T-helper 22 cell (primary cell): Measurements from ENCODE around the gene KRT6C.
"Not testable (repeated sequence)": the region's sequence is repeated elsewhere in the genome, so short reads cannot be mapped to it uniquely, and the experiment has no call there.

Experiments
- DNase-seq: peaks from one replicate; pipeline ENCODE4 v3.0.0-alpha.2; 2020; ENCODE audit warnings: low read depth

The KRT6C gene

DNA sequence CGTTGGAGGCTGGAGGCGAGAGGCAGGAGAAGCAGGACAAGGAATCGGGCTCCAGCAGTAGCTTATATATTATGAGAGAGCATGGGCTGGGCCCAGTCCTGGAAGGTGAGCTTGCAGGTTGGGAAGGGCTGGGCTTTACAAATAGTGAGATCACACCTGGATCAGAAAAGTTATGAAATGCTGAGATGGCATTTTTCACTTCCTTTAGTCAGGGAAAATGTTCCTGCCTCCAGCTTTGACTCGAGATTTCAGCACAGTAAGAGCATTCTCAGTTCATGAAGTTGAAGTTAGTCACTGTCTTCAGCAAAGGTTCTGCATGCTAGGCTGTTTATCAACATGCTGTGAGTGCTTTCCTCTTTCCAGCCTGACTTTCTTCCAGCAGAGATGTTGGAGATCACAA, at the start of gene KRT6C:
KRT6C (minus strand) TSS at position 38 of the 400 bp plus-strand sequence. CDS start 68 bp downstream, outside the sequence.
- DNase-seq, result no peak

DNA sequence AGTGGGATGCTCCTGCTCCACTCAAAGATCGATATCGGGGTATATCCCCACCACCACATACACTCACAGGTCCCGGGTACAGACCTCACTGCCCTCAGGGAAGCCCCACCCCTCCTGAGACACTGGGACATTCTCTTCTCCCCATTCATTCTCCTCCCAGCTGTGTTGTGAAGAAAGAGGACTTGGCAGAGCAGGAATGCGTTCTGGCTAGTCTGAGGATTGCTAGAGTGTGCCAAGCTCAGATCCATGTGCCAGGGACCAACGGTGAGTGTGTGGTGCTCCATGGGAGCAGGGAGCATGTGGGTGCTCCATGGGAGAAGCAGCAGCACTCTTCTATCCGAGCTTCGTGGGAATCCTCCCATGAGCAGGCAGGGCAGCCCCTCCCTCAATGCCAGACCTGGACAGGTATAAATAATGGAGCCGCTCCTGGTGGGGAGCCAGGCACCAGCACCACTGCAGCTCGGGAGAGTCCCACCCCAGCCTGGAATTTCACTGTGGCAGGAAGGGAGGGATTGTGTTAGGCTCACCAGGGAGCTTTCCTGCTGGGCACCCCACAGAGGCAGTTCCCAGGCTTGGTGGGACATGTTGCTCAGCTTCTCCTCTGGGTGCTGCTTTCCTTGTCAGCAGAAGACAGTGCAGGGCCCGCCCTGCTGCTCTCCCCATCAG, 48.9 kb upstream of the KRT6C start:
- no peak for DNase-seq

DNA sequence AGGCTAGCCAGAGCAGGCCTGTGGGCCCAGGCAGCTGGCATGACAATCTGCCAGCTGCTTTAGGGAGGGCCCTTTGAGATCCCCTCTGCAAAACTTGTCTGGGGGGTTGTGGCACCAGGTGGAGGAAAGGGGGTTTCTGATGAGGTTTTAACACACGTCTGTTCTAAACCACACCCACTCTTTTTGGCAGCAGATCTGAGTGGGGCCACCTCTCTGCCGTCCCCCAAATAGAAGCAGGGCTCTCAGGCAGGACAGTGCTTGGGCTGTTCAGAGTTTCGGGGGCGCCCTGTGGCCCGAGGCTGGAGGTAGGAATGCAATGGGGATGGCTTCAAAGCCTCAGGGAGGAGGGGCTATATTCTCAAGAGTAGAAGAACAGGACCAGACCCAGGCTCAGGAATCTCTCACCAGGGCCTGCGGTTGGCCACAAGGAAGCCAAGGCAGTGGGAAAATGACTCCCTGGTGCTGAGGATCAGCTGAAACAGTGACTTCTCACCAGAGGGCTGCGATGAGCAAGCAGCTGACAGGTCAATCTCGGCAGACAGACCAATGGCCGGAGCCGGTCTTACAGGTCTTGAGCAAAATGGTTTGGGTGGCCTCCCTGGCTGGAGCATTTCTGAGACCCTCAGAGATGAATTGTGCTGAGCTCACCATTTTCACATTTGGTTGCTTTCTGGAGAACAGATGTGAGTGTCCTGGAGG, 48.1 kb upstream of the KRT6C start:
- DNase-seq, result no peak

DNA sequence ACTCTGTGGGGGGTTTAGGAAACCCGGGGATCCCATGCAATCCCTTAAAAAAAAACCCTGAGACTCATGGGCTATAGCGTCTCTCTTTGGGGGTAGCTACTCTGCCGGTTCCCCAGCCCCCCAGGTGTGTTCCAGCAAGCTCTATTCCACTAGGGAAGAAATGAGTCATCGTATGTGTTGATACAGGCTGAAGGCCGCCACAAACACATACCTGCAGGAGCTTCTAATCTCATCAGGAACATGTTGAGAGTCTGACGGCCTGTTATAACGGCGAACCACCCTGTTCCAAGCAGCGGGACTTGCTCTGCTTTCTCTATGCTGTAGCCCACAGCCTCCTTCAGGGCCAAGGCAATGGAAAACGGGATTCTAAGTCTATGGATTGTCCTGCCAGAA, 47.6 kb upstream of the KRT6C start:
- no peak for DNase-seq

DNA sequence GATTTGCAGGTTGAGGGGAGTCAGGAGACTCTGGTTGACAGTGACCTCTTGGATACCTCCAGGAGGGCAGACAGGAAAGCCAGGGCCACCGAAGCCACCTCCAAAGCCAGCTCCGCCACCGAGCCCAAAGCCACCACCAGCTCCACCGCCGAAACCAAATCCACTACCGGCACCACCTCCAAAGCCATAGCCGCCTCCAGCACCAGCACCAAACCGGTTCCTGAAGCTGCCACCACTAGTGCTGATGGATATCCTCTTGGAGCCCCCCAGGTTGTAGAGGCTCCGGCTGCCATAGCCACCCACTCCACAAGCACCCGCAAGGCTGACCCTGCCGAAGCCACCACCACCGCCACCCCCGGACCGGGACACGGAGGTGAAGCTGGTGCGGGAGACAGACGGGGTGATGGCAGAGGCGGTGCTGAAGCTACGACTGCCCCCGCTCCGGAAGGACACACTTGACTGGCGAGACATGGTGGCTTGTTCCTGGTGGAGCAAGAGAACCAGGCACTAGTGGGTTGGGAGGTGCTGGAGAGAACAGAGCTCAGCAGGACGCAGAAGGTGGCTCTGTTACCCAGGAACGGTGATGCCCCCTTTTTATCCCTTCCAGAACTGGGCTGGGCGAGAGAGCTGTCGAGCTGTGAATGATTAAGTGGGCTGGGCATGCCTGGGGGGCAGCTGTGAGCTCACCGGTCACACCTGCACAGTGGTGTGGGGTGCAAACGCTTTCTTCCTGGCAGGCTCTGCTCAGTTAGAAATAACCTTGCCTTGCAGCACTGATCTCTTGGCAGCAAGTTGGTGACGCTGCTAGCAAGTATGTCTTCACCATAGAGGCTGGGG, 46.4 kb upstream of the KRT6C start, which contains the start of gene KRT5:
KRT5 (minus strand) TSS at position 569 of the 837 bp plus-strand sequence; CDS start at position 471, 98 bp downstream.
- DNase-seq, result no peak

DNA sequence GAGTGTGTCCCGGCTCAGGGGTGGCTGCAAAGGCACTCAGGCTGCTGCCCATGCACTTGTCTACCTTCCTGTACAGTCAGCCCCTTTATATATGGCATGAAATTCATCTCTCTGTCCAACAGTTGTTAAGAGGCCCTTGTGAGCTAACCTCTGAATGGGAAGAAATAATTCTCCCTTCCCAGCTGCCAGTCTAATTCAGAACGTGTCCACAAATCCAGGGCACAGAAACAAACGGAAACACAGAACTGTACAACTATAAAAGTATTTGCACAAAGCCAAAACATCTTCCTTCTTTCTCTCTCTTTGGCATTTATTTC, 45.7 kb upstream of the KRT6C start:
- DNase-seq, result no peak

DNA sequence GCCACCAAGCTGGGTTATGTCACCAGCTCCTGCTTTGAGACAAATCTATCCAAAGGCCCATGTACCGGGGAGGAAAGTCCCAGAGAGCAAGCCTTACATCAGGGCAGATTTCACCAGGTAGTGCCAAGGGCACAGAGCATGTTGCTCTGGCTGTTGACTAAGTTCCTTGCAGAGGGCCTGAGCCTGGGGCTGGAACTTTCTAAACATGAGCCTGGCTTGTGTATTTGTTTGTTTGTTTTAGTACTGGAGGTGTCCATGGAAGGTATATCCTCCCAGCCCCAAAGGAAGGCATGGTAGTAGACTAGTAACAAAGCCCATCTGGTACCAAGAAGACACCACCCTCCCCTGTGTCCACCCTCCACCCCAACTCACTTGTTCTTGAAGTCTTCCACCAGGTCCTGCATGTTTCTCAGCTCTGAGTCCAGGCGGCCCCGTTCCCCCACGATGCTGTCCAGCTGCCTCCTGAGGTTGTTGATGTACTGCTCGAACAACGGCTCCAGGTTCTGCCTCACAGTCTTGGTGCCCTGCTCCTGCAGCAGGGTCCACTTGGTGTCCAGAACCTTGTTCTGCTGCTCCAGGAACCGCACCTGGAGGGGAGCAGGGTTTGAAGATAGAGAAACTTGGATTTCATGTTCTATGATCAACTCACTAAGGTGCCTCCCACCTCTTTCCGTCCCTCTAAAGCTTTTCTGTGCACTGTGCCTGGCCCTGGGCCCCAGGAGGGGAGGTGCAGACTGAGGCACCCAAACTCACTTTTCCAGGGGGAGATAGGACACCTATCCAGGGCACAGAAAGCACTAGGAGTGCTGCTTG, 45.2 kb upstream of the KRT6C start:
- DNase-seq, result no peak

DNA sequence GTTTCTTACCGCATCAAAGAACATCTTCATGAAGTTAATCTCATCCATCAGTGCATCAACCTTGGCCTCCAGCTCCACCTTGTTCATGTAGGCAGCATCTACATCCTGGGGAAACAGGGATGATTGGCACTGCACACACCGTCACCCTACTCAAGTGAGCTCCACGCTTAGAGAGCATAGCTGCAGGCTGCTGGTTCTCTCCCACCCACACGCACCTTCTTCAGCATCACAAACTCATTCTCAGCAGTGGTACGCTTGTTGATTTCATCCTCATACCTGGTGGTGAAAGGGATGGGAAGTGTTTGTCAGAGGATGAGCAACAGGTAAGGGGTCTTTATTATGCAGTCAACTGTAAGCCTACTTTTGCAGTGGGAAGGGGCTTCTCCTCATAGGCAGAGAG, 44.3 kb upstream of the KRT6C start:
- DNase-seq, result no peak

DNA sequence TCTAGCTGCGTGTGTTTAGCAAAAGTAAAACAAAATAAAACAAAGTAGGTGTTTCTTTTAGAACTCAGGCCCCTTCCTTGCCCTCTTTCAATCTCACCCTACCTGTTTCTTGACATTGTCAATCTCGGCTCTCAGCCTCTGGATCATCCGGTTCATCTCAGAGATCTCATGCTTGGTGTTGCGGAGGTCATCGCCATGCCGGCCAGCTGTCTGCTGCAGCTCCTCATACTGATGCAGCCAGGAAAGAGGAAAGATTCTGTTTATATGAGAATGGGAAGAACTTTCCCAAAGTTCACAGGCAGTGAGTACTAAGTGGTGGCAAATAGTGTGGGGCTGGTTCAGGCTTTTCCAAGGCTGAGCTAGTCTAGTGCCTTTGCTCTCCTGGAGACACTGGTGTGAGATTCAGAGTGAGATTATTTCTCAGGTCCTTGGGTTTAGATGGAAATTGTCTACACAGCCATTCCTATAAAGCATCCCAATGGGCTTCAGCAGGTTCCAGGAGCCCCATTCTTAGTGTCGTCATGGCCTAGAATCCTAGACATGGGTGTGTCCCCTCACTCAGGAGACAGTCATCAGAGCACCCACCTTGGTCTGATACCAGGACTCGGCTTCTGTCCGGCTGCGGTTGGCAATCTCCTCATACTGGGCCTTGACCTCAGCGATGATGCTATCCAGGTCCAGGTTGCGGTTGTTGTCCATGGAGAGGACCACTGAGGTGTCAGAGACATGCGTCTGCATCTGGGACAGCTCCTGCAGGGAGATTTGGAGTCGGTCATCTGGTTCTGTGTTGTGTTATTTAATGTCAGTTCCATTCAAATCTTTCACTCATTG, 43.6 kb upstream of the KRT6C start:
- no peak for DNase-seq

DNA sequence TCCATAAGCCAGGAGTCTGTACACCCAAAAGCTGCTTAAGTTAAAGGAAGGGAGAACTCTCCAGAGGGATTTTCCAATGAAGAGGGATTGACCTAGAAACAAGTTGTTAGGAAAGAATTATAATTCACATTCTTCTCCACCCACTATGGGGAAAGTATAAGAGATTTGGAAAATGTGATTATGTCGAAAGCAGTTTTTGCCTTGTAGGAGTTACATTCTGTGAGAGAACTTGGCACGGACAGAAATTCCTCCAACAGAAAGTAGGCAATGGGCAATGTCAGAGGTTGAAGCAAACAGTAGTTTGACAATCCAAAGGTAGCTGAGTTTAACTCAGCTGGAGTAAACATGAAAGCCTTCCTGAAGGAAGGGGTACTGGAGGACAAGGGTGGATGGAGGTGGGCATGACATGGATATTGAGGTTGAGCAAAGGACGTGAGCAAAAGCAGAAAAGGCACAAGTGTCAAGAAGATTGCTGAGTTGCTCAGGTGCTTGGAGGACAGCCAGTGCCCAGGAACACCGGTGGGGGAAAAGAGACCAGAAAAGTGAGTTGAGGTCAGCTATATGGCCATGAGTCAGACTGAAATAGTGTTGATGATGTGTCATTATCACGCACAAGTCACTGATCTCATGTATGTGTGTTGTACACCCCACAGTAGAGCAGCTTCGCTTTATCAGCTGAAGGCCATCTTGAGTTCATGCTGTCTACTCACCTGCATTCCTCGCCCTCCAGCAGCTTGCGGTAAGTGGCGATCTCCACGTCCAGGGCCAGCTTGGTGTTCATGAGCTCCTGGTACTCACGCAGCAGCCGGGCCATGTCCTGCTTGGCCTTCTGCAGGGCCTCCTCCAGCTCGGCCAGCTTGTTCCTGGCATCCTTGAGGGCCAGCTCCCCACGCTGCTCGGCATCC, 42.6 kb upstream of the KRT6C start:
- DNase-seq, result no peak

DNA sequence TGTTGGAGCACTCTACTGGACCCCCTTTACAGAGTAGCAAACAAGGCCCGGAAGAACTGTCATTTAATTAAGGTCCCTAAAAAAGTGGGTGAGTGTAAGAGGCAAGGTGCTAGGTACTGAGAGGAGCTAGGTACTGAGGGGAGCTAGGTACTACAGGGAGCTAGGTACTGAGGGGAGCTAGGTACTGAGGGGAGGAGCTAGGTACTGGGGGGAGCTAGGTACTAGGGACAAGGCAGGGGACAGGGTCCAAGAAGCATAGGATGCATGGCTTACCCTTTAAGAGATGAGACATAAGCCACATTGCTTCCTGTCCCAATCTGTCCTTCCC, 41.7 kb upstream of the KRT6C start:
- DNase-seq, result no peak

DNA sequence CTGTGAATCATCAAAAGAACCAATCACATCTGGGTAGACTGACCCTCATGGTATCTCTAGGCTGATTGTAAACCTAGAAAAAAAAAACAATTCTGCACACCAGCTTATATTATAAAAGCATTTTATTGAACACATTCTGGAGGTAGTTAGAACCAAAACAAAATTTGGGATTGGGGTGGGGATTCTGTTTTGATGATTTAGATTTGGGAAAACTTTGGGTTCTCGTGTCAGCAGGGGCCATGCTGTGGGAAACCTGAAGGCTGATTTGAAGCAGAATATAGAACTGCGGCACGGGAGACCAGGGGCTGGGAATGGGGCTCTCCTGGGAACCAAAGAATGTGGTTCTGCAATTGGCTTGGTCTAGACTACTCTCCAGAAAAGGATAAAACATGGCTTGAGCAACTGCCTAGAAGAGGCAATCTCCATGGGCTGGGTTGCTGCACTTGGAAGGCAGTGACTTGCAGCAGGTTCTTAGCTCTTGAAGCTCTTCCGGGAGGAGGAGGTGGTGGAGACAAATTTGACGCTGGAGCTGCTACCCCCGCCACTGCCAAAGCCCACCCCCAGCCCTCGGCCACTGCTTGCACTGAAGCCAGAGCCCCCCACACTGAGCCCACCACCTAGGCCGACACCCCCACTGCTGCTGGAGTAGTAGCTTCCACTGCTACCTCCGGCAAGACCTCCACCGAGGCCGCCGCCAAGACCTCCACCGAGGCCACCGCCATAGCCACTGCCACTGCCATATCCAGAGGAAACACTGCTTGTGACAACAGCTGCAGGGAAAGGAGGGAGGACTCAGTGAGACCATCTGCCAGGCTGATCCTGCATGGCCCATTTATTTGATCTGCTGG, 41.1 kb upstream of the KRT6C start:
- no peak for DNase-seq

DNA sequence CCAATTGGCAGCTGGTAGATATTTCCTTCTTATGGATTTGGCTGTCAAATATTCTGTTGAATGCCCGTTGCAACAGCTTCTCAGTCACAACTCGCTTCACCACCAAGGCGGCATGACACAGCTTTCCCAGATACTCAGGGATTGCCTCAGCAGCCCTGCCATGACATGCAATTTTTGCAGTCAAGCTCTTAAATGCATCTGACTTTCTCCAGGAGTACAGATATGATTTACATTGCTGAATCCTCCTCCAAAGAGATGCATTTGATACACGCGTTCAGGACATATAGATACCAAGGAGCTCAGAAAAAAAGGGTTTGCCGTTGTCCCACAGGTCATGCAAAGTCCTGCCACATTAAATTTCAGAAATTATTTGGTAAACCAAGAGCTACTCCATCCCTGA, 40.1 kb upstream of the KRT6C start:
- DNase-seq, result no peak

DNA sequence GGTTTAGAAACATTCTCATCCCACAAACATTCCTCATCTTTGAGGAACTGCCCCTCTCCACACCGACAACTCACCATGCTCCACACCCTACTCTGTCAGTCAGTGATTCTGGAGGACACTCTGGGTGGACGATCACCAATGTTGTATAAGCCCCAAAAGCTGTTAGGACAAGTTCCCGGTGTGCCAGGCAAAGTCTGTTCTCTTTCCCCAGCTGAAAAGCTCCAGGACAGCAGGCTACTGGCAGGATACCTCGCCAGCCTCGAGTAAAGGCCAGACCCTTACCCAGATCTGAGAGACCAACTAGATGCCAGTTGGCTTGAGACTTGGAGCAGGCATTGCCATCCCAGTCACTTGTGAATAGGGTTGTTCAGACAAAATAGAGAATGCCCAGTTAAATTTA, 34.6 kb upstream of the KRT6C start:
- DNase-seq, result no peak

DNA sequence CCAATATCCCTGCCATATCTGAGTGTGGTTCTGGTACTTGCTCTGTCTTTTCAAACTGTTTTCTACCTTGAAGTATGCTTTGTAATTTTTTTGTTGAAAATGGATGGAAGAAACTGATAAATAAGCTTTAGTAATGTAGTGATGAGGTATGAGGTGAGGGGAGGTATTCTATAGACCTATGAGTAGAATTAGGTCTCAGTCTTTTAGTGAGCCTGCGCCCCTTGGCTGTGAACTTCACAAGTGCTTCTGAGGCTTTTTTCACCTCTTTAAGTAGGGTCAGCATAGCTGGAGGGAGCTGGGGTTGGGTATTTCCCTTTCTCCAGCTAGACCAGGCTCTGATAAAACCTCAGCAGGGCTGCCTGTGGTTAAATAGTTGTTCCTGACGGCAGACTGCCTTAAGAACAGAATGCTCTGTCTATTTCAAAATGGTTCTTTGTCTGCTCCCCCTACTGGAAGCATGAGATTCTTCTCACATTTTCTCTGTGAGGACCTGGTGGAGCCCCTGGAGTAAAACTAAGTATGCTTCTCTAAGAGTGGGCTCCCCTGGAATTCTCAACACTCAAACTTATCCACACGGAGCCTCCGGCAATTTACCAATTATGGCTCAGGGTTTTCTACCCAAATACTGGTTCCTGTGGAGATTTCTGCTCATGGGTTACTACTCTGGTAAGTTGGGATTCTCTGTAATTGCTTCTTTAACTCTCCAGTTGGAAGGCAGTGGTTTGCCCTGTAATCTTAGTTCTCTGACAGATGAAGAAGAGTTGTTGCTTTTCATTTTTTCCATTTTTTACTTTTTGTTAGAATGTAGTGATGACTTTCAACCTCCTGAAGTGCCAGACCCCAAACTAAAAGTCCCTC, 33.5 kb upstream of the KRT6C start:
- no peak for DNase-seq

DNA sequence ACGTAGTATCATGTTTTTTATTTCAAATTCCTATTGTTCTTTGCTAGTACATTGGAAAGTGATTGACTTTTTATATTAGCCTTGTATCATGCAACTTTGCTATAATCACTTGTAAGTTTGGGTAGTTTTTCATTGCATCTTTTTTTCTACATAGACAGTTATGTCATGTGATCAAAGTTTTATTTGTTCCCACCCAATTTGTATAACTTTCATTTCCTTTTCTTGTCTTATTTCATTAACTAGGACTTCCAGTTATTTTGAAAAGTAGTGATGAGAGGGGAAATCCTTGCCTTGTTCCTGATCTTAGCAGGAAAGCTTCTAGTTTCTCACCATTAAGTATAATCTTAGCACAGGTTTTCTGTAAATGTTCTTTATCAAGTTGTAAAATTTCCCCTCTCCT, 29.3 kb upstream of the KRT6C start:
- DNase-seq, result no peak

DNA sequence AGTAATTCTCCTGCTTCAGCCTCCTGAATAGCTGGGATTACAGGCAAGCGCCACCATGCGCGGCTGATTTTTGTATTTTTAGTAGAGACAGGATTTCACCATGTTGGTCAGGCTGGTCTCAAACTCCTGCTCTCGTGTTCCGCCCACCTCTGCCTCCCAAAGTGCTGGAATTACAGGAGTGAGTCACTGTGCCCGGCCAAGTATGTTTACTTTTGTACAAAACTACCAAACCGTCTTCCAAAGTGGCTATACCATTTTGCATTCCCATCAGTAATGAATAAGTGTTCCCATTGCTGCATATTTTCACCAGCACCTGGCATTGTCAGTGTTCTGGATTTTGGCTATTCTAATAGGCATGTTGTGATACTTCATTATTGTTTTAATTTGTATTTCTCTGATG, 27.9 kb upstream of the KRT6C start:
- DNase-seq, result no peak

DNA sequence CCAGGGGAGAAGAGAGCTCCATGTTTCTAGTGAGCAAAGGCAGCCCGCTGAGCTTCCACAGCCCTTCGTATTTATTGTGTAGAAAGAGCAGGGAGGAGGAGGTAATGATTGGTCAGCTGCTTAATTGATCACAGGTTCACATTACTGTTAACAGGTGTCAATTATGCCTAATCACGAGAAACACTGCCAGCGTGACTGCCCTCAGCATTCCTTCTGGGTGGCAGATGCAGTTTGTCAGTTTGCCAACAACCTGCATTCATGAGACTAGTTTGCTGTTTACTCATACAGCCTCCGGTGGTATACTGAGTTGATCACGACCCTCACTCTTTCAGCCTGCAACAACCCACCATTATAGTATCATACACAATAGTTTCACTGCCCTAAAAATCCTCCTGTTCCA, 27.0 kb upstream of the KRT6C start:
- not testable (repeated sequence) for DNase-seq
